ENCODE results near the gene SLC25A30.

GRCh38 chr13:45401314-45401713 is 16.9 kb downstream of the SLC25A30 start:
- TF ChIP-seq, protein P1, sequence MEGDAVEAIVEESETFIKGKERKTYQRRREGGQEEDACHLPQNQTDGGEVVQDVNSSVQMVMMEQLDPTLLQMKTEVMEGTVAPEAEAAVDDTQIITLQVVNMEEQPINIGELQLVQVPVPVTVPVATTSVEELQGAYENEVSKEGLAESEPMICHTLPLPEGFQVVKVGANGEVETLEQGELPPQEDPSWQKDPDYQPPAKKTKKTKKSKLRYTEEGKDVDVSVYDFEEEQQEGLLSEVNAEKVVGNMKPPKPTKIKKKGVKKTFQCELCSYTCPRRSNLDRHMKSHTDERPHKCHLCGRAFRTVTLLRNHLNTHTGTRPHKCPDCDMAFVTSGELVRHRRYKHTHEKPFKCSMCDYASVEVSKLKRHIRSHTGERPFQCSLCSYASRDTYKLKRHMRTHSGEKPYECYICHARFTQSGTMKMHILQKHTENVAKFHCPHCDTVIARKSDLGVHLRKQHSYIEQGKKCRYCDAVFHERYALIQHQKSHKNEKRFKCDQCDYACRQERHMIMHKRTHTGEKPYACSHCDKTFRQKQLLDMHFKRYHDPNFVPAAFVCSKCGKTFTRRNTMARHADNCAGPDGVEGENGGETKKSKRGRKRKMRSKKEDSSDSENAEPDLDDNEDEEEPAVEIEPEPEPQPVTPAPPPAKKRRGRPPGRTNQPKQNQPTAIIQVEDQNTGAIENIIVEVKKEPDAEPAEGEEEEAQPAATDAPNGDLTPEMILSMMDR (IDR thresholded peaks at IDR 0.05) = no peak
- TF ChIP-seq POLR2A (IDR thresholded peaks at IDR 0.05) = no peak

Data from heart left ventricle (tissue), 13 donors.